GM04503 (cell line): ENCODE measurements around the gene OR4N5.
"Not testable (repeated sequence)": the region's sequence is repeated elsewhere in the genome, so short reads cannot be mapped to it uniquely, and the experiment has no call there.

Experiments
- DNase-seq: peaks from one replicate; pipeline ENCODE4 v3.0.0-alpha.2; 2012; ENCODE audit warnings: low read depth

The OR4N5 gene

GRCh38 chr14:20138520-20138919, at the start of gene OR4N5:
Gene OR4N5 (plus strand): TSS chr14:20138820. CDS start chr14:20143736, 4,916 bp downstream.
- DNase-seq: no peak

- DNase-seq: no peak
These were observed 46.6 kb upstream of the OR4N5 start for GRCh38 chr14:20092050-20092449.

- DNase-seq: no peak
These were observed 45.2 kb upstream of the OR4N5 start for GRCh38 chr14:20093442-20093841.

GRCh38 chr14:20098926-20099770, 39.5 kb upstream of the OR4N5 start:
- DNase-seq: not testable (repeated sequence)

- no peak for DNase-seq
These were observed 28.2 kb upstream of the OR4N5 start, which contains the start of gene OR4K17 for GRCh38 chr14:20110438-20110837. Gene OR4K17 (plus strand): TSS chr14:20110739. CDS start chr14:20117500, 6,761 bp downstream.

- no peak for DNase-seq
These were observed 26.3 kb upstream of the OR4N5 start for GRCh38 chr14:20112321-20112720.

GRCh38 chr14:20116748-20117147, 21.9 kb upstream of the OR4N5 start:
- no peak for DNase-seq

GRCh38 chr14:20118795-20119194, 19.8 kb upstream of the OR4N5 start:
- DNase-seq: no peak

- no peak for DNase-seq
These were observed 5.3 kb downstream of the OR4N5 start for GRCh38 chr14:20143911-20144310.

GRCh38 chr14:20144820-20145219, 6.2 kb downstream of the OR4N5 start:
- DNase-seq: no peak

- no peak for DNase-seq
These were observed 25.8 kb downstream of the OR4N5 start for GRCh38 chr14:20164462-20164861.

- no peak for DNase-seq
These were observed 28.5 kb downstream of the OR4N5 start for GRCh38 chr14:20167091-20167490.

- not testable (repeated sequence) for DNase-seq
These were observed 31.2 kb downstream of the OR4N5 start for GRCh38 chr14:20169852-20170251.

- not testable (repeated sequence) for DNase-seq
These were observed 35.6 kb downstream of the OR4N5 start for GRCh38 chr14:20174205-20174604.

- no peak for DNase-seq
These were observed 37.7 kb downstream of the OR4N5 start for GRCh38 chr14:20176330-20176729.

- no peak for DNase-seq
These were observed 38.9 kb downstream of the OR4N5 start for GRCh38 chr14:20177433-20177974.

GRCh38 chr14:20179218-20179617, 40.6 kb downstream of the OR4N5 start:
- no peak for DNase-seq

GRCh38 chr14:20179880-20180279, 41.3 kb downstream of the OR4N5 start:
- DNase-seq: no peak

- no peak for DNase-seq
These were observed 41.9 kb downstream of the OR4N5 start for GRCh38 chr14:20180486-20180885.

GRCh38 chr14:20184181-20184580, 45.6 kb downstream of the OR4N5 start:
- DNase-seq: no peak

GRCh38 chr14:20190596-20190995, 52.0 kb downstream of the OR4N5 start, which contains the start of gene OR11G2:
Gene OR11G2 (plus strand): TSS chr14:20190896. CDS start chr14:20197438, 6,542 bp downstream.
- no peak for DNase-seq

GRCh38 chr14:20191396-20191795, 52.8 kb downstream of the OR4N5 start:
- DNase-seq: no peak

- no peak for DNase-seq
These were observed 55.5 kb downstream of the OR4N5 start for GRCh38 chr14:20194101-20194500.
